Measurements from ENCODE around the gene KRTAP5-5. TPM values are rescaled to one million over a fixed set of nuclear protein-coding genes. Genes with fewer than 3 reads are reported as not detected.
A peak's percentile ranks its signal among the peaks of the same experiment; 100 is the strongest.
"Not testable (repeated sequence)": the region's sequence is repeated elsewhere in the genome, so short reads cannot be mapped to it uniquely, and the experiment has no call there.

The KRTAP5-5 gene
- total RNA-seq, 1 donor from 2014 or later = not detected

- H3K4me1 ChIP-seq = no peaks in the 10 kb centered on the region
These were observed 30.8 kb upstream of the KRTAP5-5 start for GRCh38 chr11:1598816-1599215.

GRCh38 chr11:1600626-1601025 is 28.9 kb upstream of the KRTAP5-5 start:
- Histone ChIP-seq H3K4me1 (no peaks in the 10 kb centered on the region), H3K27me3 (ENCODE audit: low read depth) (peaks cover 9% of the 10 kb centered on the region), H3K36me3 (no peaks in the 10 kb centered on the region), H3K4me3 (no peak overlapping the region), H3K9me3 (no peaks in the 10 kb centered on the region), H3K27ac (no peak overlapping the region)
- ATAC-seq (no peak), DNase-seq (no peak)
- intact Hi-C loops (cut with DNase I) = no loop called here
- TF ChIP-seq CTCF (IDR thresholded peaks at IDR 0.05) = no peak

More at GRCh38 chr11:1598816-1599215, 30.8 kb upstream of the KRTAP5-5 start:
- intact Hi-C loops (cut with DNase I) = no loop called here
- ATAC-seq (no peak), DNase-seq (no peak)
- TF ChIP-seq CTCF (IDR thresholded peaks at IDR 0.05) = no peak
- Histone ChIP-seq H3K27ac (no peak overlapping the region), H3K4me3 (no peak overlapping the region), H3K27me3 (ENCODE audit: low read depth) (peaks cover 3% of the 10 kb centered on the region), H3K36me3 (no peaks in the 10 kb centered on the region), H3K9me3 (no peaks in the 10 kb centered on the region)

- DNase-seq; H3K9me3 ChIP-seq; H3K27me3 ChIP-seq (ENCODE audit: low read depth); ATAC-seq; H3K27ac ChIP-seq; H3K36me3 ChIP-seq; intact Hi-C loops (cut with DNase I); H3K4me3 ChIP-seq; H3K4me1 ChIP-seq: not testable (repeated sequence)
These were observed 27.9 kb upstream of the KRTAP5-5 start for GRCh38 chr11:1601663-1602062.

GRCh38 chr11:1603629-1604028 is 25.9 kb upstream of the KRTAP5-5 start:
- no peak overlapping the region for H3K4me3 ChIP-seq
- no peaks in the 10 kb centered on the region for H3K9me3 ChIP-seq
- no peaks in the 10 kb centered on the region for H3K4me1 ChIP-seq
- intact Hi-C loops (cut with DNase I) = no loop called here
- no peak overlapping the region for H3K27ac ChIP-seq
- H3K27me3 ChIP-seq (ENCODE audit: low read depth) = peaks cover 9% of the 10 kb centered on the region
- no peak for TF ChIP-seq CTCF (IDR thresholded peaks at IDR 0.05)
- ATAC-seq (no peak), DNase-seq (no peak)
- no peaks in the 10 kb centered on the region for H3K36me3 ChIP-seq

GRCh38 chr11:1604181-1604580 is 25.4 kb upstream of the KRTAP5-5 start:
- H3K27ac ChIP-seq = no peak overlapping the region
- H3K36me3 ChIP-seq = no peaks in the 10 kb centered on the region
- intact Hi-C loops (cut with DNase I) = no loop called here
- DNase-seq = no peak
- no peaks in the 10 kb centered on the region for H3K4me1 ChIP-seq
- TF ChIP-seq CTCF (IDR thresholded peaks at IDR 0.05) = no peak
- no peak overlapping the region for H3K4me3 ChIP-seq
- ATAC-seq = peak in 1 of 2 donors; percentile 18
- no peaks in the 10 kb centered on the region for H3K9me3 ChIP-seq
- H3K27me3 ChIP-seq (ENCODE audit: low read depth) = peaks cover 6% of the 10 kb centered on the region

- Histone ChIP-seq H3K4me1 (no peaks in the 10 kb centered on the region), H3K4me3 (no peak overlapping the region), H3K27me3 (ENCODE audit: low read depth) (peaks cover 6% of the 10 kb centered on the region), H3K27ac (no peak overlapping the region), H3K36me3 (no peaks in the 10 kb centered on the region), H3K9me3 (no peaks in the 10 kb centered on the region)
- ATAC-seq (no peak), DNase-seq (no peak)
- intact Hi-C loops (cut with DNase I) = no loop called here
- no peak for TF ChIP-seq CTCF (IDR thresholded peaks at IDR 0.05)
These were observed 24.9 kb upstream of the KRTAP5-5 start for GRCh38 chr11:1604711-1605110.

GRCh38 chr11:1605923-1606322 is 23.7 kb upstream of the KRTAP5-5 start:
- H3K27me3 ChIP-seq (ENCODE audit: low read depth); ATAC-seq; H3K27ac ChIP-seq; intact Hi-C loops (cut with DNase I); H3K36me3 ChIP-seq; H3K4me1 ChIP-seq; H3K9me3 ChIP-seq; DNase-seq; H3K4me3 ChIP-seq: not testable (repeated sequence)

- H3K27me3 ChIP-seq (ENCODE audit: low read depth) = peaks cover 15% of the 10 kb centered on the region
- DNase-seq; H3K4me3 ChIP-seq; H3K9me3 ChIP-seq; H3K36me3 ChIP-seq; H3K27ac ChIP-seq; H3K4me1 ChIP-seq; intact Hi-C loops (cut with DNase I): not testable (repeated sequence)
- ATAC-seq = peak in 1 of 2 donors; percentile 29
These were observed 22.3 kb upstream of the KRTAP5-5 start for GRCh38 chr11:1607156-1607845.

GRCh38 chr11:1607901-1608300 is 21.7 kb upstream of the KRTAP5-5 start:
- intact Hi-C loops (cut with DNase I); H3K4me3 ChIP-seq; H3K9me3 ChIP-seq; DNase-seq; ATAC-seq; H3K4me1 ChIP-seq; H3K36me3 ChIP-seq; H3K27ac ChIP-seq: not testable (repeated sequence)
- peaks cover 15% of the 10 kb centered on the region for H3K27me3 ChIP-seq (ENCODE audit: low read depth)
